ES-I3 (cell line): Measurements from ENCODE around the gene RAB7A.
"Not testable (repeated sequence)": the region's sequence is repeated elsewhere in the genome, so short reads cannot be mapped to it uniquely, and the experiment has no call there.

Experiments used
- H3K36me3 ChIP-seq: 2 replicates; pipeline ENCODE4 v1.6.1; 2013; ENCODE audit warnings: mild to moderate bottlenecking, low read length, control low read depth, moderate library complexity; ENCODE audit not compliant: insufficient read depth
- H3K4me1 ChIP-seq: 2 replicates; pipeline ENCODE4 v1.6.1; 2013; ENCODE audit warnings: mild to moderate bottlenecking, control low read depth, low read length; ENCODE audit not compliant: insufficient read depth
- H3K9ac ChIP-seq: 2 replicates; pipeline ENCODE4 v1.6.1; 2013; ENCODE audit warnings: low read depth, mild to moderate bottlenecking, low read length, moderate library complexity
- H3K9me3 ChIP-seq: 2 replicates; pipeline ENCODE4 v1.6.1; 2013; ENCODE audit warnings: mild to moderate bottlenecking, low read length, moderate library complexity; ENCODE audit not compliant: control insufficient read depth, insufficient read depth

Gene RAB7A

DNA sequence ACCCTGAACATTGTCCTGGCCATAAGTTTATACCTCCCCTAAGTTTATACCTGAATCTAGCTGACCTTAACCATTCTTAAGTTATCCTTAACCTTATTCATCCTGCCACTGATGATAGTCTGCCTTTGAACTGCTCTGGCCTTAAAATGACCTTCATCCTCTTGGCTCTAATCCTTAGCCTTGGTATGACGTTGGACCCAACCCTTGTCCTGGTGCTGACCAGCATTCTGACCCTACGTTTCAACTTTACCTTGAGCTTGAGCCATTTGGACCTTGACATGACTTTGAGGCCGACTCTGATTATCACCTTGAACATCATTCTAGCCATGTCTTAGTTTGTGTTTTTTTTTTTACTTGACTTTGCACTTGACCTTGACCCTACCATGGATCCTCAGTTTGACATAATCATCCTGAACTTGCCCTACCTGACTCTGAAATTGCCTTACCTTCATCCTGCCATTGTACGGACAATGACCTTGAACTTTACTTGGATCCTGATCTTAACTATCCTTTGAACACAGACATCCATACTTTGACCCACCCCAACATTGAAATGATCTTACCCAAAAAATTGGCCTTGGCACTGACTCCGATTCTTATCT, 92.3 kb downstream of the RAB7A start:
- Histone ChIP-seq H3K4me1 (no peaks in the 10 kb centered on the region), H3K9me3 (no peaks in the 10 kb centered on the region), H3K36me3 (peaks cover 21% of the 10 kb centered on the region), H3K9ac (no peak overlapping the region)

GRCh38 chr3:128820252-128820839, 94.4 kb downstream of the RAB7A start:
- Histone ChIP-seq H3K9ac (no peak overlapping the region), H3K4me1 (no peaks in the 10 kb centered on the region), H3K36me3 (peaks cover 14% of the 10 kb centered on the region), H3K9me3 (no peaks in the 10 kb centered on the region)

DNA sequence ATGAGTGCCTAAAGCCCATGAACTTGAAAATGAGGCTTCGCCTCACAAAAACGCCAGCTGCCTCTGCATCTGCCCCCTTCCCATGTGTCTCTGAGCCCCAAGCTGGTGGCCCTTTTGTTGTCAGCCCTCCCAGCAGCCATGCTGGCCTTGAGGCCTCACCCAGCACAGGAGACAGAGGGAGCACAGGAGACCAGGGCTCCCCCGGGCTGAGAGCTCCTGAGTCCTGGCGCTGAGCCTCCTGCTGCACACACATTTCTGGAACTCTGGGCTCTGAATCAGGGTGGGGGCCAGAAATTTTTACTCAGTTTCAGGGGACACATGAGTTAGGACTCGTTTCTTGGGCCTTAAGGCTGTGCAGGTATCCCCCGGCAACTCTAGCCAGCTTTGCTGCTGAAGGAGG, 97.0 kb downstream of the RAB7A start:
- Histone ChIP-seq H3K4me1 (no peaks in the 10 kb centered on the region), H3K9me3 (no peaks in the 10 kb centered on the region), H3K36me3 (peaks cover 7% of the 10 kb centered on the region; the same call in 1 of the 2 replicates), H3K9ac (no peak overlapping the region)

GRCh38 chr3:128823631-128824030, 97.6 kb downstream of the RAB7A start:
- Histone ChIP-seq H3K36me3 (0 out of 2 replicates have a peak, but pooled peaks cover 6% of the 10 kb centered on the region), H3K9ac (no peak overlapping the region), H3K4me1 (no peaks in the 10 kb centered on the region), H3K9me3 (no peaks in the 10 kb centered on the region)

GRCh38 chr3:128824132-128824850, 98.3 kb downstream of the RAB7A start:
- Histone ChIP-seq H3K9me3 (no peaks in the 10 kb centered on the region), H3K36me3 (0 out of 2 replicates have a peak, but pooled peaks cover 2% of the 10 kb centered on the region), H3K9ac (no peak overlapping the region), H3K4me1 (no peaks in the 10 kb centered on the region)

DNA sequence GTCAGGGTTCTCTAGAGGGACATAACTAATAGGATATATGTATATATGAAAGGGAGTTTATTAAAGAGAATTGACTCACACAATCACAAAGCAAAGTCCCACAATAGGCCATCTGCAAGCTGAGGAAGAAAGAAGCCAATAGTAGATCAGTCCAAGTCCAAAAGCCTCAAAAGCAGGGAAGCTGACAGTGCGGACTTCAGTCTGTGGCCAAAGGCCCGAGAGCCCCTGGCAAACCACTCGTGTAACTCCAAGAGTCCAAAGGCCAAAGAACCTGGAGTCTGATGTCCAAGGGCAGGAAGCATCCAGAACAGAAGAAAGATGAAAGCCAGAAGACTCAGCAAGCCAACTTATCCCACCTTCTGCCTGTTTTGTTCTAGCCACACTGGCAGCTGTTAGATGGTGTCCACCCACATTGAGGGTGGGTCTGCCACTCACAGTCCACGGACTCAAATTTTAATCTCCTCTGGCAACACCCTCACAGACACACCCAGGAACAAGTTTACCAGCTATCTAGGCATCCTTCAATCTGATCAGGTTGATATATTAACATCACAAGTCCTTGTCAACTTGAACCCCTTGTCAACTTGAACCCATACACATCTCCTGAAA, 99.2 kb downstream of the RAB7A start:
- no peaks in the 10 kb centered on the region for H3K4me1 ChIP-seq
- no peak overlapping the region for H3K9ac ChIP-seq
- H3K9me3 ChIP-seq = no peaks in the 10 kb centered on the region
- no peaks in the 10 kb centered on the region for H3K36me3 ChIP-seq

DNA sequence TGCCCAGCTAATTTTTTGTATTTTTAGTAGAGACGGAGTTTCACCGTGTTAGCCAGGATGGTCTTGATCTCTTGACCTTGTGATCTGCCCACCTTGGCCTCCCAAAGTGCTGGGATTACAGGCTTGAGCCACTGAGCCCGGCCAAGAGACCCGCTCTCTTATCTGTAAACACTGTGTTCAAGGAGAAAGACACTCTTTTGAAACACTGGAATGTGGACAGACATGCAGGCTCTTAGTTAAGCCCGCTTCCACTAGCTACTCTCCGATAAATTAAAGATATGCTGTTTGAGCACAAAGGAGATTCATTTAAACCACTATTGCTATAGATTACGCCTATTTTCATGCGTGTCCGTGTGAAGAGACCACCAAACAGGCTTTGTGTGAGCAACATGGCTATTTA, 103.1 kb downstream of the RAB7A start:
- H3K9ac ChIP-seq, H3K36me3 ChIP-seq, H3K9me3 ChIP-seq, H3K4me1 ChIP-seq: not testable (repeated sequence)

DNA sequence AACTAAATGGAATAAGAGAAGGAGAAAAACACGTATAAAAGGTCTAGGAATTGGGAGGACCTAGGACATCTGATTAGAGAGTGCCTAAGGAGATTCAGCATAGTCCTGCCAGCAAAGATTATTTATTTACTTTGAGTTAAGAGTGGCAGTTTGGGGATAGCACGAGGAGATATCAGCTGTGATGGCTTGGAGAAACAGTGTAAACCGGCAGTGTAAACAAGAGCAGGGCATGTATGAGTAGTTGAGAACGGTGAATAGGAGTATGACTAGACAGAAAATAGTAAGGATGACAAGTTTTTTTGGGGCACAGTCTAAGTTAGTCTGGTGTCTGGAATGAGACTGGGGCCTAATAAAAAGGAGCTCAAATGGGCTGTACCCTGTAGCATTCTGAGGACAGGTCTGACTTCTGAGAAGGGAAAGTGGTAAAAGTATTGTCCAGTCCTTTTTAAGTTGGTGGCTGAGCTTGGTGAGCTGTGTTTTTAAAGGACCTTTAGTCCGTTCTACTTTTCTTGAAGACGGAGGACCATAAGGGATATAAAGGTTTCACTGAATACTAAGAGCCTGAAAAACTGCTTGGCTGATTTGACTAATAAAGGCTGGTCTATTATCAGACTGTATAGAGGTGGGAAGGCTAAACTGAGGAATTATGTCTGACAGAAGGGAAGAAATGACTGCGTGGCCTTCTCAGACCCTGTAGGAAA, 104.1 kb downstream of the RAB7A start:
- H3K4me1 ChIP-seq, H3K9ac ChIP-seq, H3K9me3 ChIP-seq, H3K36me3 ChIP-seq: not testable (repeated sequence)

- H3K9ac ChIP-seq, H3K36me3 ChIP-seq, H3K9me3 ChIP-seq, H3K4me1 ChIP-seq: not testable (repeated sequence)
Observed at GRCh38 chr3:128830762-128831161, 104.8 kb downstream of the RAB7A start.

GRCh38 chr3:128832979-128833378, 107.0 kb downstream of the RAB7A start:
- not testable (repeated sequence) for H3K9me3 ChIP-seq, H3K4me1 ChIP-seq, H3K9ac ChIP-seq, H3K36me3 ChIP-seq

DNA sequence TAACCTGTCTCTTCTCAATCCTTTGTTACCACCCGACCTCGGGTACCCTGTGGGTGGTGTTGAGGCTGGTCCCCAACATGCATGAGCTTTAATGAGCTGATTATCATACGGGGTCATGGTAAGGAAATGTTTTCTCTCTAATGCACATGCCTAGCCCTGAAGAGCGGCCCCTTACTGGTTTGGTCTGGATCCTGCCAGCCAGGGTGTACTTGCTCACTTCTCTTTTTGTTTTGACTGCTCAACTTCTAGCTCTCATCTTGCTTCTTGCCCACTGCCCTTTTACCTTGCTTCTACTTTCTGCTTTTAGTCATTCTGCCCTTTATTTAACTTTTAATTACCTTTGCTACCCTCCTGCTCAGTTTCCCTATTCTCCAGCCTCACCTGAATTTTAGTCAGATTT, 109.1 kb downstream of the RAB7A start:
- no peaks in the 10 kb centered on the region for H3K36me3 ChIP-seq
- no peaks in the 10 kb centered on the region for H3K4me1 ChIP-seq
- no peaks in the 10 kb centered on the region for H3K9me3 ChIP-seq
- no peak overlapping the region for H3K9ac ChIP-seq

GRCh38 chr3:128841926-128842920, 116.2 kb downstream of the RAB7A start:
- Histone ChIP-seq H3K9ac (no peak overlapping the region), H3K36me3 (no peaks in the 10 kb centered on the region), H3K4me1 (peaks cover 3% of the 10 kb centered on the region; the same call in 1 of the 2 replicates), H3K9me3 (peaks cover 4% of the 10 kb centered on the region; the same call in 1 of the 2 replicates)

DNA sequence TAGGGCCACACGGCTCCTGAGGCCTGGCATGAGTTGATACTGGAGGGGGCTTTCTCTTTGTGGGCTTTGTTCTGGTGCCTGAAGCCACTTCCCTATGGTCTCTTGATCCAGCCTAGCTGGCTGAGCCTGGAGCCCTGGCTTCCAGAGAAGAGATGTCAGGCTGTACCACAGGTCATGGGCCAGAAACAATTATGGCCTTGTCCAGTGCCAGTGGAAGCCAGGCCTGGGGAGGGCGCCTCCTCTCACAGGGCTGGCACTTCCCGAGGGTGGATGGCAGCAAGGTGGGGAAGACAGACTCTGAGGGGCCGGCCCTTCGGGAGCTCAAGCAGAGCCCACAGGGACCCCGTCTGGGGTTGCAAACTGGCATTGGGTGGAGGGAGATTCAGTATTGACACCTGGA, 118.5 kb downstream of the RAB7A start:
- Histone ChIP-seq H3K9ac (no peak overlapping the region), H3K4me1 (peaks cover 3% of the 10 kb centered on the region; the same call in 1 of the 2 replicates), H3K9me3 (peaks cover 4% of the 10 kb centered on the region; the same call in 1 of the 2 replicates), H3K36me3 (no peaks in the 10 kb centered on the region)
